ENCODE measurements around the gene LRCOL1.

The LRCOL1 gene

DNA sequence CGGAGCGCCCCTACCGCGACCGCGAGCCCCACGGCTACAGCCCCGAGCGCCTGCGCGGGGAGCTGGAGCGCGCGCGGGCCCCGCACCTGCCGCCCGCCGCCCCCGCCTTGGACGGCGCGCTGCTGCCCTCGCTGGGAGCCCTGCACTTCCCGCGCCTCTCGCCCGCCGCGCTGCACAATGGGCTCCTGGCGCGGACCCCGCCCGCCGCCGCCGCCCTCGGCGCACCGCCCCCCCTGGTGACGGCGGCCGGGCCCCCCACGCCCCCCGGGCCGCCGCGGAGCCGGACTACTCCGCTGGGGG is 27.0 kb downstream of the LRCOL1 start:
- no peak overlapping the region for H3K4me3 ChIP-seq (ENCODE audit: low read length)
- H3K4me2 ChIP-seq (ENCODE audit: low read length): no peak overlapping the region
- no peaks in the 10 kb centered on the region for H3K4me1 ChIP-seq (ENCODE audit: low read length)
- H4K20me1 ChIP-seq (ENCODE audit: insufficient read depth, low read length): no peaks in the 10 kb centered on the region
- H3K79me2 ChIP-seq (ENCODE audit: low read length): no peaks in the 10 kb centered on the region
- no peaks in the 10 kb centered on the region for H3K9me3 ChIP-seq (ENCODE audit: insufficient read depth, low read length)
- H3K27me3 ChIP-seq (ENCODE audit: low read depth, low read length): no peaks in the 10 kb centered on the region
- no peak overlapping the region for H2AFZ ChIP-seq (ENCODE audit: low read depth, low read length)
- H3K36me3 ChIP-seq (replicated peaks; ENCODE audit: low read depth, low read length): peaks cover 7% of the 10 kb centered on the region
- H3K9ac ChIP-seq (ENCODE audit: low read length): no peak overlapping the region
- H3K27ac ChIP-seq (ENCODE audit: low read length): no peak overlapping the region
- TF ChIP-seq EZH2phosphoT487 (IDR thresholded peaks at IDR 0.05; ENCODE audit: low read depth): no peak
- TF ChIP-seq, protein P1, sequence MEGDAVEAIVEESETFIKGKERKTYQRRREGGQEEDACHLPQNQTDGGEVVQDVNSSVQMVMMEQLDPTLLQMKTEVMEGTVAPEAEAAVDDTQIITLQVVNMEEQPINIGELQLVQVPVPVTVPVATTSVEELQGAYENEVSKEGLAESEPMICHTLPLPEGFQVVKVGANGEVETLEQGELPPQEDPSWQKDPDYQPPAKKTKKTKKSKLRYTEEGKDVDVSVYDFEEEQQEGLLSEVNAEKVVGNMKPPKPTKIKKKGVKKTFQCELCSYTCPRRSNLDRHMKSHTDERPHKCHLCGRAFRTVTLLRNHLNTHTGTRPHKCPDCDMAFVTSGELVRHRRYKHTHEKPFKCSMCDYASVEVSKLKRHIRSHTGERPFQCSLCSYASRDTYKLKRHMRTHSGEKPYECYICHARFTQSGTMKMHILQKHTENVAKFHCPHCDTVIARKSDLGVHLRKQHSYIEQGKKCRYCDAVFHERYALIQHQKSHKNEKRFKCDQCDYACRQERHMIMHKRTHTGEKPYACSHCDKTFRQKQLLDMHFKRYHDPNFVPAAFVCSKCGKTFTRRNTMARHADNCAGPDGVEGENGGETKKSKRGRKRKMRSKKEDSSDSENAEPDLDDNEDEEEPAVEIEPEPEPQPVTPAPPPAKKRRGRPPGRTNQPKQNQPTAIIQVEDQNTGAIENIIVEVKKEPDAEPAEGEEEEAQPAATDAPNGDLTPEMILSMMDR (IDR thresholded peaks at IDR 0.05; ENCODE audit: low read depth, low read length): no peak

DNA sequence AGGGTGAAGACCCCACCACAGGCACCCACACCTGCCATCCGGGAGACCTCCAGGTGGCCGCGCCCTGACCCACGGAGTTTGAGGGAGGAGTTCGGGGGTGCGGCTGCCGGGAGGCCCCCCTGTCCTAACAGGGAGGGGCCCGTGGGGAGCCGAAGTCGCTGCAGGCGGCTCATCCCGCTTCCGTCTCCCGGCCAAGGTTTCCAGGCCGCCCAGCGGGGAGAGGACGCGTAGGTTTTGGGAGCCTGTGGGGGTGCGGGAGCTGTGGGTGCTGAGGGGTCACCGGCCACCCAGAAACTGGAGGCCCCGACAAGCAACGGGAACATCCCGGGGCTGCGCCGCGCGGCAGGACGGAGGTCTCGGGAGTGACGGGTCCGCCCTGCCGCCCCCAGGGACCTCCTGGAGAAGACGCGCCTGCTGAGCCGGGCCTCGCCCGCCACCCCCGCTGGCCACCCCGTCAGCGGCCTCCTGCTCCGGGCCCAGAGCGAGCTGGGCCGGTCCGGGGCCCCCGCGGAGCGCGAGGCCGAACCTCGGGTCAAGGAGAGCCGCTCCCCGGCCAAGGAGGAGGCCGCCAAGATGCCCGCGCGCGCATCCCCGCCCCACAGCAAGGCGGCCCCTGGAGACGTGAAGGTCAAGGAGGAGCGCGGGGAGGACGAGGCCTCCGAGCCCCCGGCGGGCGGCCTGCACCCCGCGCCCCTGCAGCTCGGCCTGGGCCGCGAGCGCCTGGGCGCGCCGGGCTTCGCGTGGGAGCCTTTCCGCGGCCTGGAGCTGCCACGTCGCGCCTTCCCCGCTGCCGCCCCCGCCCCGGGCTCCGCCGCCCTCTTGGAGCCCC is 27.6 kb downstream of the LRCOL1 start:
- H3K4me1 ChIP-seq (ENCODE audit: low read length): no peaks in the 10 kb centered on the region
- no peak overlapping the region for H3K4me2 ChIP-seq (ENCODE audit: low read length)
- no peak overlapping the region for H2AFZ ChIP-seq (ENCODE audit: low read depth, low read length)
- no peaks in the 10 kb centered on the region for H3K79me2 ChIP-seq (ENCODE audit: low read length)
- H3K9ac ChIP-seq (ENCODE audit: low read length): no peak overlapping the region
- H3K27ac ChIP-seq (ENCODE audit: low read length): no peak overlapping the region
- H3K36me3 ChIP-seq (replicated peaks; ENCODE audit: low read depth, low read length): peaks cover 9% of the 10 kb centered on the region
- no peak for TF ChIP-seq EZH2phosphoT487 (IDR thresholded peaks at IDR 0.05; ENCODE audit: low read depth)
- TF ChIP-seq, protein P1 (IDR thresholded peaks at IDR 0.05; ENCODE audit: low read depth, low read length): no peak
- no peaks in the 10 kb centered on the region for H4K20me1 ChIP-seq (ENCODE audit: insufficient read depth, low read length)
- H3K4me3 ChIP-seq (ENCODE audit: low read length): no peak overlapping the region
- H3K9me3 ChIP-seq (ENCODE audit: insufficient read depth, low read length): no peaks in the 10 kb centered on the region
- no peaks in the 10 kb centered on the region for H3K27me3 ChIP-seq (ENCODE audit: low read depth, low read length)

DNA sequence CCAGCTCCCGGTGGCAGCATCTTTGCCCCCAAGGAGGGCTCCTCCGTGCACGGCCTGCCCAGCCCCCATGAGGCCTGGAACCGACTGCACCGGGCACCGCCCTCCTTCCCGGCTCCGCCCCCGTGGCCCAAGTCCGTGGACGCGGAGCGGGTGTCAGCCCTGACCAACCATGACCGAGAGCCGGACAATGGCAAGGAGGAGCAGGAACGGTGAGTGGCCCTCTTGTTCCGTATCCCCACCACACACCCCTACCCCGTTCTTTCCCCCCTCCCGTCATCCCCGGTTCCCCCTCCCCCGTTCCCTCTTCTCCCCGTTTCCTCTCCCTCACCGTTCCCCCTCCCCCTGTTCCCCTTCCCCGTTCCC is 28.3 kb downstream of the LRCOL1 start:
- H3K4me3 ChIP-seq (ENCODE audit: low read length): no peak overlapping the region
- no peak overlapping the region for H3K27ac ChIP-seq (ENCODE audit: low read length)
- H3K4me1 ChIP-seq (ENCODE audit: low read length): peaks cover under 1% of the 10 kb centered on the region; the same call in 1 of the 2 replicates
- H3K9me3 ChIP-seq (ENCODE audit: insufficient read depth, low read length): no peaks in the 10 kb centered on the region
- H3K79me2 ChIP-seq (ENCODE audit: low read length): no peaks in the 10 kb centered on the region
- H3K27me3 ChIP-seq (ENCODE audit: low read depth, low read length): no peaks in the 10 kb centered on the region
- H4K20me1 ChIP-seq (ENCODE audit: insufficient read depth, low read length): no peaks in the 10 kb centered on the region
- no peak overlapping the region for H3K9ac ChIP-seq (ENCODE audit: low read length)
- peaks cover 16% of the 10 kb centered on the region for H3K36me3 ChIP-seq (replicated peaks; ENCODE audit: low read depth, low read length)
- no peak for TF ChIP-seq EZH2phosphoT487 (IDR thresholded peaks at IDR 0.05; ENCODE audit: low read depth)
- TF ChIP-seq, protein P1 (IDR thresholded peaks at IDR 0.05; ENCODE audit: low read depth, low read length): no peak
- no peak overlapping the region for H2AFZ ChIP-seq (ENCODE audit: low read depth, low read length)
- H3K4me2 ChIP-seq (ENCODE audit: low read length): no peak overlapping the region

DNA sequence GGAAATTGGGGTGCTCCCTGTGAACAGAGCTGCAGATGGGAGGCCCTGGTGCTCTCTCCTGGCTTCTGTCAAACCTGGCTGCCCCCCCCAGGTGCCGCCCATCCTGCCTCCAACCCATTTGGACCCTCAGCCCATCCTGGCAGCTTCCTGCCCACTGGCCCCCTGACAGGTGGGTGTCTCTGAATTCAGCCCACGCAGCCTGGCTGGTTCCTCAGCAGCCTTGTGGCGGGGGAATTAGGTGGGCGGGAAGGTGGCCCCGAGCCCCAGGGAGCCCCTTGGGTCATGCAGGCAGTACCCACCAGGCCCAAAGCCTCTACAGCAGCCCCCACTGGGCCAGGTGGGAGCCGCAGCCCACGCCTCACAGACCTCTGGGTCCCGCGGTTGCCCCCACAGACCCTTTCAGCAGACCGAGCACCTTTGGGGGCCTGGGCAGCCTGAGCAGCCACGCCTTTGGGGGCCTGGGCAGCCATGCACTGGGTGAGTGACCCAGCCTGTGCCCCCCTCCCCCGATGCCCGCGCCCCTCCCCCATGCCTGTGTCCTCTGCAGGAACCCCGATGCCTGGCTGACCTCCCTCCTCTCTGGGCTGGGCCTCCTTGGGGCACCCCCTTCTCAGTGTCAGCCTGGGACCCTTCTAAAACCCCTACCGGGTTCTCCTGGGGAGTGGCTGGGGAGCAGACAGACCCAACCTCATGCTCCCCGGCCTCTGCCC is 28.9 kb downstream of the LRCOL1 start:
- Histone ChIP-seq H3K4me2 (ENCODE audit: low read length) (no peak overlapping the region), H3K4me1 (ENCODE audit: low read length) (peaks cover 6% of the 10 kb centered on the region), H4K20me1 (ENCODE audit: insufficient read depth, low read length) (no peaks in the 10 kb centered on the region), H3K79me2 (ENCODE audit: low read length) (no peaks in the 10 kb centered on the region), H3K27ac (ENCODE audit: low read length) (no peak overlapping the region), H3K36me3 (replicated peaks; ENCODE audit: low read depth, low read length) (peaks cover 22% of the 10 kb centered on the region), H3K27me3 (ENCODE audit: low read depth, low read length) (no peaks in the 10 kb centered on the region), H3K9me3 (ENCODE audit: insufficient read depth, low read length) (no peaks in the 10 kb centered on the region), H3K4me3 (ENCODE audit: low read length) (no peak overlapping the region), H2AFZ (ENCODE audit: low read depth, low read length) (no peak overlapping the region), H3K9ac (ENCODE audit: low read length) (no peak overlapping the region)
- TF ChIP-seq, protein P1 (IDR thresholded peaks at IDR 0.05; ENCODE audit: low read depth, low read length): no peak
- no peak for TF ChIP-seq EZH2phosphoT487 (IDR thresholded peaks at IDR 0.05; ENCODE audit: low read depth)
